ENCODE measurements around the gene CLSTN2. TPM values are rescaled to one million over a fixed set of nuclear protein-coding genes. Genes with fewer than 3 reads are reported as not detected.

The CLSTN2 gene
- total RNA-seq, 1 experiment from 2014 or later, result not detected

DNA sequence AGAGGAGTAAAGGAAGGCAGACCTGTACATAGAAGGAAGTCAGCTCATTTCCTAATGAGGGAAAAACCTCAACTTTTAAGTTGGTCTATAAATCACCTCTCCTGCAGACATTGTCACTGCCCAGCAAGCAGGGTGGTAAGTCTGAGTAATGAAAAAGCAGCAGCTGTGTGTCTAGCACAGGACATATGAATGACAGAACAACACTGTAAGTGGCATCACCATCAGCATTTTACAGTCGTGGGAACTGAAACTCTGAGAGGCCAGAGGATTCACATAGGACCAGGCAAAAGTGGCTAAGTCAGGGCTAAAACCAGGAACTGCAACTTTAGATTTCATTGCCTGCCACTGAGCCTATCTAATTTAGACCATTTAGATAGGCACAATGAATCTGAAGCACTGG, 235.6 kb downstream of the CLSTN2 start:
- H3K4me1 ChIP-seq (replicated peaks; ENCODE audit: insufficient read depth), result no peaks in the 10 kb centered on the region
- POLR2A ChIA-PET (ENCODE audit: unreplicated experiment), result no interaction called here
- no peaks in the 10 kb centered on the region for H3K36me3 ChIP-seq (ENCODE audit: low read depth)
- intact Hi-C loops (cut with micrococcal nuclease; ENCODE audit: unreplicated experiment), result no loop called here
- no peaks in the 10 kb centered on the region for H3K79me2 ChIP-seq (ENCODE audit: low read depth)
- BruUV-seq (replicated peaks), result no TSS peak
- TF ChIP-seq, protein P1, sequence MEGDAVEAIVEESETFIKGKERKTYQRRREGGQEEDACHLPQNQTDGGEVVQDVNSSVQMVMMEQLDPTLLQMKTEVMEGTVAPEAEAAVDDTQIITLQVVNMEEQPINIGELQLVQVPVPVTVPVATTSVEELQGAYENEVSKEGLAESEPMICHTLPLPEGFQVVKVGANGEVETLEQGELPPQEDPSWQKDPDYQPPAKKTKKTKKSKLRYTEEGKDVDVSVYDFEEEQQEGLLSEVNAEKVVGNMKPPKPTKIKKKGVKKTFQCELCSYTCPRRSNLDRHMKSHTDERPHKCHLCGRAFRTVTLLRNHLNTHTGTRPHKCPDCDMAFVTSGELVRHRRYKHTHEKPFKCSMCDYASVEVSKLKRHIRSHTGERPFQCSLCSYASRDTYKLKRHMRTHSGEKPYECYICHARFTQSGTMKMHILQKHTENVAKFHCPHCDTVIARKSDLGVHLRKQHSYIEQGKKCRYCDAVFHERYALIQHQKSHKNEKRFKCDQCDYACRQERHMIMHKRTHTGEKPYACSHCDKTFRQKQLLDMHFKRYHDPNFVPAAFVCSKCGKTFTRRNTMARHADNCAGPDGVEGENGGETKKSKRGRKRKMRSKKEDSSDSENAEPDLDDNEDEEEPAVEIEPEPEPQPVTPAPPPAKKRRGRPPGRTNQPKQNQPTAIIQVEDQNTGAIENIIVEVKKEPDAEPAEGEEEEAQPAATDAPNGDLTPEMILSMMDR (conservative IDR thresholded peaks at IDR 0.05), result no peak
- TF ChIP-seq EZH2 (IDR thresholded peaks at IDR 0.05; ENCODE audit: low read depth), result no peak
- H3K4me2 ChIP-seq, result no peak overlapping the region
- no peaks in the 10 kb centered on the region for H3K9me3 ChIP-seq (ENCODE audit: insufficient read depth, low read depth)
- H3F3A ChIP-seq (ENCODE audit: insufficient read depth, low read depth), result no peaks in the 10 kb centered on the region
- H3K9me2 ChIP-seq (ENCODE audit: insufficient read depth), result no peaks in the 10 kb centered on the region
- no peak overlapping the region for H3K27ac ChIP-seq
- no peaks in the 10 kb centered on the region for H4K20me1 ChIP-seq (ENCODE audit: insufficient read depth)
- H2AFZ ChIP-seq, result no peak overlapping the region
- DNase-seq, result no peak
- H3K27me3 ChIP-seq (ENCODE audit: insufficient read depth, low read depth), result no peaks in the 10 kb centered on the region
- CTCF ChIA-PET, result no interaction called here
- no peak overlapping the region for H3K4me3 ChIP-seq

DNA sequence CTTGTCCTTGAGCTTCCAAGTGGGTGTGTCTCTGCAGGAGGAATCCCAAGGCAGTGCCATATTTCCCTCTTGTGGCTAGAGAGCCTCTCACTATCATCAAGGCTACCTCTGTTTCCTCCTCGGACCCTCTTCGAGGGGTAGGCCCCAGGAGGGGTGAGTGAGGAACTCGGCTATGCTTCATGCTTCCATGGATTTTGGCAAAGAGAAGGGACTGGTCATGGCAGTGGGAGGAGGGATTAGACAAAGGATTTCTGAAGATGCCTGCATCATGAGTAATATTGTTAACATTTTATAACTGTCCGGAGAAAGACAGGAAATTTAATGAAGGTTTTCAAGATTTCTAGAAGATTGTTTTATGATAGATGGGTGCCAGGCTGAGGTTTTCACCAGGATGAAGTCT, 241.5 kb downstream of the CLSTN2 start:
- ChIA-PET CTCF (no interaction called here), POLR2A (ENCODE audit: unreplicated experiment) (no interaction called here)
- Histone ChIP-seq H3K9me3 (ENCODE audit: insufficient read depth, low read depth) (no peaks in the 10 kb centered on the region), H3K36me3 (ENCODE audit: low read depth) (no peaks in the 10 kb centered on the region), H3K4me2 (no peak overlapping the region), H2AFZ (no peak overlapping the region), H3K27ac (no peak overlapping the region), H3K9me2 (ENCODE audit: insufficient read depth) (no peaks in the 10 kb centered on the region), H4K20me1 (ENCODE audit: insufficient read depth) (no peaks in the 10 kb centered on the region), H3K79me2 (ENCODE audit: low read depth) (no peaks in the 10 kb centered on the region), H3K4me1 (replicated peaks; ENCODE audit: insufficient read depth) (no peaks in the 10 kb centered on the region), H3F3A (ENCODE audit: insufficient read depth, low read depth) (no peaks in the 10 kb centered on the region), H3K4me3 (no peak overlapping the region), H3K27me3 (ENCODE audit: insufficient read depth, low read depth) (no peaks in the 10 kb centered on the region)
- TF ChIP-seq, protein P1 (conservative IDR thresholded peaks at IDR 0.05), result no peak
- no peak for TF ChIP-seq EZH2 (IDR thresholded peaks at IDR 0.05; ENCODE audit: low read depth)
- no peak for DNase-seq
- intact Hi-C loops (cut with micrococcal nuclease; ENCODE audit: unreplicated experiment), result loop anchor here (1.0 kb wide), 1 partner anchor 27 kb away; no protein-coding TSS in a partner anchor
- no TSS peak for BruUV-seq (replicated peaks)

- no peaks in the 10 kb centered on the region for H3K79me2 ChIP-seq (ENCODE audit: low read depth)
- no peaks in the 10 kb centered on the region for H3F3A ChIP-seq (ENCODE audit: insufficient read depth, low read depth)
- no peaks in the 10 kb centered on the region for H3K36me3 ChIP-seq (ENCODE audit: low read depth)
- intact Hi-C loops (cut with micrococcal nuclease; ENCODE audit: unreplicated experiment), result no loop called here
- no peaks in the 10 kb centered on the region for H3K9me2 ChIP-seq (ENCODE audit: insufficient read depth)
- H3K4me3 ChIP-seq, result no peak overlapping the region
- H2AFZ ChIP-seq, result no peak overlapping the region
- no peak for DNase-seq
- H3K4me1 ChIP-seq (replicated peaks; ENCODE audit: insufficient read depth), result no peaks in the 10 kb centered on the region
- H3K9me3 ChIP-seq (ENCODE audit: insufficient read depth, low read depth), result no peaks in the 10 kb centered on the region
- no TSS peak for BruUV-seq (replicated peaks)
- no peak overlapping the region for H3K27ac ChIP-seq
- H4K20me1 ChIP-seq (ENCODE audit: insufficient read depth), result no peaks in the 10 kb centered on the region
- POLR2A ChIA-PET (ENCODE audit: unreplicated experiment), result no interaction called here
- no peak for TF ChIP-seq EZH2 (IDR thresholded peaks at IDR 0.05; ENCODE audit: low read depth)
- TF ChIP-seq, protein P1 (conservative IDR thresholded peaks at IDR 0.05), result no peak
- H3K4me2 ChIP-seq, result no peak overlapping the region
- no peaks in the 10 kb centered on the region for H3K27me3 ChIP-seq (ENCODE audit: insufficient read depth, low read depth)
- CTCF ChIA-PET, result no interaction called here
Measured at GRCh38 chr3:140177943-140178342, 243.0 kb downstream of the CLSTN2 start.

Data from PC-9 (cell line).